UCSD-AML1 (cell line): ENCODE data around the gene QRICH2.
"Not testable (repeated sequence)": the region's sequence is repeated elsewhere in the genome, so short reads cannot be mapped to it uniquely, and the experiment has no call there.

Source experiments
- DNase-seq: peaks from one replicate; lab custom pipeline; 2025; ENCODE audit not compliant: unreplicated experiment; lab: John Stamatoyannopoulos, UW

The QRICH2 gene

GRCh38 chr17:76233588-76234353 is 74.3 kb downstream of the QRICH2 start:
- no peak for DNase-seq

DNA sequence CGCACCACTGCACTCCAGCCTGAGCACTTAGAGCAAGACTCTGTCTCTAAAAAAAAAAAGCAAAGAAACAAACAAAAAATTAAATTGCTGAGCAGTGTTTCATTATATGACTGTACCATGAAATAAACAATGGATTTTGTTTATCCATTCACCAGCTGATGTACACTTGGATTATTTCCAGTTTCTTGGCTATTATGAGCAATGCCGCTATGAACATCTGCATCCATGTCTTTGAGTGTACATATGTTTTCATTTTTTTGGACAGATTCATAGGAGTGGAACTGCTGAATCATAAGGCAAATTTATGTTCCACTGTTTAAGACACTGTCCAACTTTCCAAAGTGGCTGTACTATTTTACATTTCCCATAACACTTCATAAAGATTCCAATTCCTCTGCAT is 75.7 kb downstream of the QRICH2 start:
- DNase-seq = no peak

DNA sequence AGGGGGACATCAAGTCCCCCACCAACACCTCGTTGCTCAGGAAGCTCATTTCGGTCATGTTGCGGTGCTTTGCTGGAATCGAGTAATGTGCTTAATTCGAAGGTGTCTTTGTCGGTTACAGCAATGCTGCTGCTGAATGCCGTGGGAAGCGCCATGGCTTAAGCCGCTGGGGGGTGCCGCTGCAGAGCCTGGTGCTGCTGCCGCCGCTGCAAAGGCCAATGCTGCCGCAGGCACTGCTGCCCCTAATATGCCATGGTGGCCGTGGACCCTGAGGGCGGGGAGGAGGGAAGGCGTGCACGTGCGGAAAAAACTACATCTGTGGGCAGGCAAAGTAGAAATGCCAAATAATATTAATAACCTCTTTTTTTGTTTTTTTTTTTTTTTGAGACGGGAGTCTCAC is 81.3 kb downstream of the QRICH2 start:
- DNase-seq = not testable (repeated sequence)

DNA sequence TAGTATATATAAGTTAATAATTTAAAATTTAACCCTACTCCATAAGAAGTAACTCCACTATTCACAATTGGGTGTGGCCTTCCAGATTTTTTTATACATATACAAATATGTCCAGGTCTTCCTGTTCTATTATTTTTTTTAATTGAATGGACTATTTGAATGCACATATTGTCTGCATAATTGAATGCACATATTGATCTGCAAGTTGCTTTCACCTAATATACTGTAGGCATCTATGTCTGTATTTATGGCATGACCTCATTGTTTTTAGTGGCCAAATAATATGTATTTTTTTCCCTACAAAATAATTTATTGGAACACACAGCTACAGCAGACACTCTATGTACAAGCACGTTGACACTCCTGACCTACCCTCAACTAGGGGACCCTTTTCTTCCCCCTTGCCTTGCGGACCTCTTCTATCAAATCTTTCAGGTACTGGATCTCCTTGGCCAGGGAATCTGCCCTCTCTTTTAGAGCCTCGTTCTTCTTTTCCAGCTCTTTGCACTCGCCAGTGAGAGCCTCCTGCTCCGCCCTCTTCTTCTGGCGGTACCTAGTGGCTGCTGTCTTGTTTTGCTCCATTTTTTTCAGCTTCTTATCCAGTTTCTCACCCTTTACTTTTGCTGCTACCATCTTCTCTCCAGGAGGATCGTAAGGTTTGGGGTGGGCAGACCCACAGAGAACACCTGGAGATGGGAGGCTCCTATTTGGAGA is 82.5 kb downstream of the QRICH2 start:
- DNase-seq = not testable (repeated sequence)
